ENCODE data around the gene TERT.
A peak's percentile ranks its signal among the peaks of the same experiment; 100 is the strongest.

Gene TERT

GRCh38 chr5:1208221-1208742 lies 86.6 kb downstream of the TERT start:
- no peak for DNase-seq (ENCODE audit: low read depth)
- no peak overlapping the region for H3K4me3 ChIP-seq (ENCODE audit: low read length)
- TF ChIP-seq CTCF (conservative IDR thresholded peaks at IDR 0.05; ENCODE audit: low read depth, low read length) = no peak

GRCh38 chr5:1207555-1207954 lies 87.3 kb downstream of the TERT start:
- TF ChIP-seq CTCF (conservative IDR thresholded peaks at IDR 0.05; ENCODE audit: low read depth, low read length) = no peak
- no peak overlapping the region for H3K4me3 ChIP-seq (ENCODE audit: low read length)
- no peak for DNase-seq (ENCODE audit: low read depth)

GRCh38 chr5:1206521-1207412 lies 88.1 kb downstream of the TERT start:
- DNase-seq (ENCODE audit: low read depth) = no peak
- no peak for TF ChIP-seq CTCF (conservative IDR thresholded peaks at IDR 0.05; ENCODE audit: low read depth, low read length)
- no peak overlapping the region for H3K4me3 ChIP-seq (ENCODE audit: low read length)

- no peak for TF ChIP-seq CTCF (conservative IDR thresholded peaks at IDR 0.05; ENCODE audit: low read depth, low read length)
- no peak for DNase-seq (ENCODE audit: low read depth)
- no peak overlapping the region for H3K4me3 ChIP-seq (ENCODE audit: low read length)
Observed at GRCh38 chr5:1205255-1206180, 89.3 kb downstream of the TERT start.

GRCh38 chr5:1204693-1205242 lies 90.1 kb downstream of the TERT start:
- peak; percentile 39 for TF ChIP-seq CTCF (conservative IDR thresholded peaks at IDR 0.05; ENCODE audit: low read depth, low read length)
- H3K4me3 ChIP-seq (ENCODE audit: low read length) = no peak overlapping the region
- no peak for DNase-seq (ENCODE audit: low read depth)

- no peak overlapping the region for H3K4me3 ChIP-seq (ENCODE audit: low read length)
Observed at GRCh38 chr5:1203968-1204692, 90.7 kb downstream of the TERT start.

More at GRCh38 chr5:1203968-1204692, 90.7 kb downstream of the TERT start:
- DNase-seq (ENCODE audit: low read depth) = no peak
- no peak for TF ChIP-seq CTCF (conservative IDR thresholded peaks at IDR 0.05; ENCODE audit: low read depth, low read length)
